DND-41 (cell line): Measurements from ENCODE around the gene POLA1.

Experiments
- ATAC-seq: fragments of 200-7000 bp; cut with Tn5 transposase; 3 replicates; pipeline ENCODE4 v1.9.1; 2021; ENCODE audit warnings: low read depth; ENCODE audit not compliant: insufficient read depth
- DNase-seq: peaks from one replicate; pipeline ENCODE4 v3.0.0-alpha.2; 2020
- H2AFZ ChIP-seq: 2 replicates; pipeline ENCODE4 v1.6.0; 2012; ENCODE audit warnings: low read depth, low read length
- H3K27ac ChIP-seq: 2 replicates; pipeline ENCODE4 v1.5.1; 2012; ENCODE audit warnings: low read length, inconsistent platforms
- H3K27me3 ChIP-seq: fragments of 200-600 bp; sonication (generic); 2 replicates; pipeline ENCODE4 v1.6.0; 2012; ENCODE audit warnings: low read length, mild to moderate bottlenecking, inconsistent platforms; ENCODE audit not compliant: insufficient read depth, poor library complexity
- H3K36me3 ChIP-seq: 2 replicates; pipeline ENCODE4 v1.5.1; 2012; ENCODE audit warnings: low read length, inconsistent platforms; ENCODE audit not compliant: insufficient read depth
- H3K4me1 ChIP-seq: 2 replicates; pipeline ENCODE4 v1.5.1; 2012; ENCODE audit warnings: mild to moderate bottlenecking, low read length; ENCODE audit not compliant: insufficient read depth
- H3K4me2 ChIP-seq: 2 replicates; pipeline ENCODE4 v1.6.0; 2012; ENCODE audit warnings: mild to moderate bottlenecking, moderate library complexity, low read length, inconsistent platforms; ENCODE audit not compliant: insufficient read depth
- H3K4me3 ChIP-seq, 2 experiments: fragments of 200-600 bp in 1 of 2; shearing (Covaris generic) in 1 of 2; 2 replicates each; pipeline ENCODE4 v1.5.1; 2012 to 2016; ENCODE audit warnings: inconsistent platforms in 2 of 2, low read length in 2 of 2, mild to moderate bottlenecking in 2 of 2, low read depth in 1 of 2, moderate library complexity in 1 of 2
- H3K79me2 ChIP-seq: 2 replicates; pipeline ENCODE4 v1.6.0; 2012; ENCODE audit warnings: low read length, inconsistent platforms; ENCODE audit not compliant: insufficient read depth
- H3K9ac ChIP-seq: 2 replicates; pipeline ENCODE4 v1.6.0; 2012; ENCODE audit warnings: low read depth, mild to moderate bottlenecking, inconsistent platforms, low read length, moderate library complexity
- H3K9me3 ChIP-seq: 2 replicates; pipeline ENCODE4 v1.5.1; 2012; ENCODE audit warnings: low read length, moderate library complexity, mild to moderate bottlenecking, inconsistent platforms; ENCODE audit not compliant: insufficient read depth, severe bottlenecking
- H4K20me1 ChIP-seq: 2 replicates; pipeline ENCODE4 v1.6.0; 2012; ENCODE audit warnings: low read length; ENCODE audit not compliant: insufficient read depth
- CTCF ChIP-seq: IDR thresholded peaks from 2 replicates; pipeline ENCODE4 v1.5.1; 2012; ENCODE audit warnings: borderline replicate concordance, low read length, moderate library complexity, mild to moderate bottlenecking; ENCODE audit not compliant: poor library complexity, severe bottlenecking; ENCODE audit errors: extremely low read depth
- EZH2 ChIP-seq: IDR thresholded peaks from 3 replicates; pipeline ENCODE4 v1.6.1; 2012; ENCODE audit warnings: borderline replicate concordance, low read depth, mild to moderate bottlenecking, moderate library complexity, low read length, inconsistent platforms; ENCODE audit not compliant: severe bottlenecking

Gene POLA1

GRCh38 chrX:24969812-24970211 is 276.1 kb downstream of the POLA1 start:
- Histone ChIP-seq H3K27ac (no peak overlapping the region), H2AFZ (no peak overlapping the region), H3K27me3 (no peaks in the 10 kb centered on the region), H4K20me1 (no peaks in the 10 kb centered on the region), H3K4me1 (no peaks in the 10 kb centered on the region), H3K4me3 (no peak overlapping the region), H3K9me3 (no peaks in the 10 kb centered on the region), H3K79me2 (no peaks in the 10 kb centered on the region), H3K36me3 (no peaks in the 10 kb centered on the region; the same call in 1 of the 2 replicates), H3K4me2 (no peak overlapping the region), H3K9ac (no peak overlapping the region)
- ATAC-seq: no peak
- DNase-seq: no peak
- TF ChIP-seq EZH2 (no peak), CTCF (no peak)

- no peaks in the 10 kb centered on the region for H4K20me1 ChIP-seq
- H3K27me3 ChIP-seq: no peaks in the 10 kb centered on the region
- ATAC-seq: no peak
- no peak for TF ChIP-seq EZH2
- no peak for TF ChIP-seq CTCF
- no peak overlapping the region for H3K27ac ChIP-seq
- no peak overlapping the region for H2AFZ ChIP-seq
- H3K4me3 ChIP-seq: no peak overlapping the region
- H3K79me2 ChIP-seq: no peaks in the 10 kb centered on the region
- no peaks in the 10 kb centered on the region for H3K9me3 ChIP-seq
- H3K4me1 ChIP-seq: no peaks in the 10 kb centered on the region
- peaks cover 10% of the 10 kb centered on the region for H3K36me3 ChIP-seq
- DNase-seq: no peak
- H3K9ac ChIP-seq: no peak overlapping the region
- no peak overlapping the region for H3K4me2 ChIP-seq
These were observed 285.4 kb downstream of the POLA1 start for GRCh38 chrX:24979081-24979480.

GRCh38 chrX:24981030-24981429 is 287.3 kb downstream of the POLA1 start:
- Histone ChIP-seq H4K20me1 (no peaks in the 10 kb centered on the region), H2AFZ (no peak overlapping the region), H3K9ac (no peak overlapping the region), H3K4me2 (no peak overlapping the region), H3K27ac (no peak overlapping the region), H3K9me3 (no peaks in the 10 kb centered on the region), H3K79me2 (no peaks in the 10 kb centered on the region), H3K36me3 (peaks cover 9% of the 10 kb centered on the region), H3K4me3 (no peak overlapping the region), H3K27me3 (no peaks in the 10 kb centered on the region), H3K4me1 (no peaks in the 10 kb centered on the region)
- ATAC-seq: no peak
- TF ChIP-seq CTCF: no peak
- TF ChIP-seq EZH2: no peak
- DNase-seq: no peak
